H1 (cell line): Measurements from ENCODE around the gene CTRL. TPM values are rescaled to one million over a fixed set of nuclear protein-coding genes. Genes with fewer than 3 reads are reported as not detected.

ENCODE experiments used
- CTCF ChIA-PET: fragments of 300-600 bp; sonication (Branson Sonifier 250); formaldehyde crosslinking; loops from one replicate; lab custom pipeline; 2021; ENCODE audit not compliant: partially characterized antibody; lab: Charles Lee
- POLR2A ChIA-PET: fragments of 300-600 bp; sonication (Branson Sonifier 250); formaldehyde crosslinking; loops from one replicate; lab custom pipeline; 2021; ENCODE audit warnings: inconsistent platforms; ENCODE audit not compliant: partially characterized antibody; lab: Charles Lee
- DNase-seq, 2 experiments: peaks; one replicate each; pipeline versions ENCODE4 v3.0.0 to v3.0.0-alpha.2; 2010 to 2022; ENCODE audit warnings: low spot score in 2 of 2, low read depth in 1 of 2, mixed read lengths in 1 of 2
- FAIRE-seq: peaks from 2 replicates; lab custom pipeline; 2011; peaks lifted over from hg19 to GRCh38; lab: Jason Lieb, UNC
- H2AFZ ChIP-seq: 2 replicates; pipeline ENCODE4 v1.8.1; 2012; ENCODE audit warnings: low read length, inconsistent platforms
- H2AK5ac ChIP-seq: 2 replicates; pipeline ENCODE4 v1.6.1; 2013; ENCODE audit warnings: low read depth, low read length
- H2BK120ac ChIP-seq: replicated peaks from 2 replicates; pipeline ENCODE3; 2013; ENCODE audit warnings: low read depth, low read length, inconsistent platforms
- H2BK12ac ChIP-seq: 2 replicates; pipeline ENCODE4 v1.6.1; 2013; ENCODE audit warnings: low read depth, low read length
- H2BK15ac ChIP-seq: 2 replicates; pipeline ENCODE4 v1.6.1; 2013; ENCODE audit warnings: low read length
- H2BK20ac ChIP-seq: 2 replicates; pipeline ENCODE4 v1.6.1; 2013; ENCODE audit warnings: low read length
- H2BK5ac ChIP-seq: 2 replicates; pipeline ENCODE4 v1.6.1; 2013; ENCODE audit warnings: low read depth, low read length
- H3K14ac ChIP-seq: 2 replicates; pipeline ENCODE4 v1.6.1; 2013; ENCODE audit warnings: inconsistent platforms; ENCODE audit not compliant: insufficient read length
- H3K18ac ChIP-seq: 2 replicates; pipeline ENCODE4 v1.6.1; 2013; ENCODE audit warnings: low read length; ENCODE audit errors: extremely low read depth
- H3K23ac ChIP-seq: 2 replicates; pipeline ENCODE4 v1.6.1; 2013; ENCODE audit warnings: inconsistent platforms; ENCODE audit not compliant: insufficient read length
- H3K23me2 ChIP-seq: 2 replicates; pipeline ENCODE4 v1.6.1; 2013; ENCODE audit warnings: low read depth, low read length
- H3K27ac ChIP-seq: 2 replicates; pipeline ENCODE4 v1.6.1; 2011; ENCODE audit warnings: low read depth, low read length, inconsistent platforms
- H3K27me3 ChIP-seq, 4 experiments: replicated peaks in 1 of 4; 1 replicate in 1 of 4; 2 replicates in 3 of 4; pipeline versions ENCODE4 v1.6.1 to v1.8.1; 2011 to 2013; ENCODE audit warnings: low read length in 3 of 4, mild to moderate bottlenecking in 3 of 4, inconsistent platforms in 2 of 4, mixed read lengths in 2 of 4, moderate library complexity in 1 of 4; ENCODE audit not compliant: control insufficient read depth in 3 of 4, insufficient read depth in 3 of 4; ENCODE audit errors: extremely low read depth in 1 of 4
- H3K36me3 ChIP-seq, 4 experiments: 2 replicates each; pipeline versions ENCODE4 v1.6.1 to v1.8.1; 2011 to 2013; ENCODE audit warnings: mild to moderate bottlenecking in 4 of 4, low read length in 3 of 4, moderate library complexity in 2 of 4, control low read depth in 1 of 4, inconsistent platforms in 1 of 4; ENCODE audit not compliant: insufficient read depth in 4 of 4, control insufficient read depth in 2 of 4
- H3K4ac ChIP-seq: replicated peaks from 2 replicates; pipeline ENCODE3; 2013; ENCODE audit warnings: low read length, low read depth, mixed read lengths, inconsistent platforms; ENCODE audit not compliant: insufficient read length
- H3K4me1 ChIP-seq, 4 experiments: replicated peaks in 1 of 4; 1 replicate in 1 of 4; 2 replicates in 3 of 4; pipeline versions ENCODE4 v1.6.1 to v1.8.1; 2011 to 2013; ENCODE audit warnings: low read length in 3 of 4, inconsistent platforms in 2 of 4, mixed read lengths in 1 of 4; ENCODE audit not compliant: insufficient read depth in 4 of 4, control insufficient read depth in 3 of 4
- H3K4me2 ChIP-seq, 2 experiments: 2 replicates each; pipeline versions ENCODE4 v1.6.1 to v1.8.1; 2011 to 2013; ENCODE audit warnings: low read depth in 2 of 2, low read length in 2 of 2, control low read depth in 1 of 2, inconsistent platforms in 1 of 2, mild to moderate bottlenecking in 1 of 2; ENCODE audit not compliant: insufficient read depth in 1 of 2
- H3K4me3 ChIP-seq, 4 experiments: fragments of 200-600, 300-600 bp in 1 of 4; sonication (generic), shearing (Covaris generic), sonication (Bioruptor Twin) in 1 of 4; 2 replicates each; pipeline versions ENCODE4 v1.5.1 to v1.8.1; 2011 to 2016; ENCODE audit warnings: low read length in 4 of 4, low read depth in 3 of 4, control low read depth in 2 of 4, inconsistent platforms in 2 of 4, mild to moderate bottlenecking in 2 of 4, mixed read lengths in 1 of 4, moderate library complexity in 1 of 4; ENCODE audit not compliant: insufficient read depth in 2 of 4; ENCODE audit errors: extremely low read depth in 1 of 4
- H3K56ac ChIP-seq: replicated peaks from 2 replicates; pipeline ENCODE3; 2013; ENCODE audit warnings: low read depth, mild to moderate bottlenecking, mixed read lengths, low read length, inconsistent platforms; ENCODE audit not compliant: insufficient read length
- H3K79me1 ChIP-seq: 2 replicates; pipeline ENCODE4 v1.6.1; 2013; ENCODE audit warnings: low read depth, low read length, control low read depth
- H3K79me2 ChIP-seq, 2 experiments: 2 replicates each; pipeline versions ENCODE4 v1.6.1 to v1.8.1; 2012 to 2013; ENCODE audit warnings: low read length in 2 of 2, mild to moderate bottlenecking in 2 of 2, inconsistent platforms in 1 of 2; ENCODE audit not compliant: insufficient read depth in 2 of 2, control insufficient read depth in 1 of 2
- H3K9ac ChIP-seq, 4 experiments: replicated peaks in 1 of 4; 1 replicate in 1 of 4; 2 replicates in 3 of 4; pipeline versions ENCODE4 v1.6.1 to v1.8.1; 2011 to 2013; ENCODE audit warnings: low read depth in 3 of 4, low read length in 3 of 4, control low read depth in 2 of 4, mild to moderate bottlenecking in 2 of 4, moderate library complexity in 2 of 4, inconsistent platforms in 1 of 4; ENCODE audit errors: extremely low read depth in 1 of 4
- H3K9me3 ChIP-seq, 2 experiments: 2 replicates each; pipeline versions ENCODE4 v1.6.1 to v1.8.1; 2012 to 2013; ENCODE audit warnings: mild to moderate bottlenecking in 2 of 2, moderate library complexity in 2 of 2, control low read depth in 1 of 2, inconsistent platforms in 1 of 2, low read depth in 1 of 2, low read length in 1 of 2, mixed read lengths in 1 of 2; ENCODE audit not compliant: insufficient read depth in 2 of 2
- H4K20me1 ChIP-seq, 2 experiments: replicated peaks in 1 of 2; 2 replicates each; pipeline versions ENCODE3 to v1.8.1; 2011 to 2013; ENCODE audit warnings: inconsistent platforms in 2 of 2, low read length in 2 of 2, mild to moderate bottlenecking in 1 of 2; ENCODE audit not compliant: insufficient read depth in 2 of 2, control insufficient read depth in 1 of 2
- H4K5ac ChIP-seq: 2 replicates; pipeline ENCODE4 v1.6.1; 2013; ENCODE audit warnings: low read length, low read depth, mixed read lengths, inconsistent platforms; ENCODE audit not compliant: insufficient read length
- H4K8ac ChIP-seq: 2 replicates; pipeline ENCODE4 v1.8.0; 2013; ENCODE audit warnings: mild to moderate bottlenecking, moderate library complexity, low read length, inconsistent platforms; ENCODE audit not compliant: insufficient read depth; ENCODE audit errors: extremely low read depth
- H4K91ac ChIP-seq: replicated peaks from 2 replicates; pipeline ENCODE3; 2013; ENCODE audit warnings: low read length, mixed read lengths, inconsistent platforms; ENCODE audit not compliant: insufficient read length
- FOSL1 ChIP-seq: IDR thresholded peaks from 2 replicates; pipeline ENCODE4 v1.6.1; 2011; ENCODE audit warnings: mild to moderate bottlenecking, low read depth, low read length, moderate library complexity; ENCODE audit not compliant: insufficient read depth
- TAF1 ChIP-seq: IDR thresholded peaks from 2 replicates; pipeline ENCODE4 v1.6.1; 2011; ENCODE audit warnings: mild to moderate bottlenecking, low read depth, low read length
- WGBS, 2 experiments: shearing (Covaris generic) in 1 of 2; methylation state at CpG; one replicate each; pipeline versions ENCODE4 v1.1.6 to v1.1.7; 2013 to 2015; ENCODE audit warnings: low lambda C conversion rate in 2 of 2, mixed read lengths in 2 of 2, inconsistent platforms in 1 of 2, low coverage in 1 of 2, missing lambda C conversion rate in 1 of 2; ENCODE audit not compliant: insufficient replicate concordance in 2 of 2, insufficient coverage in 1 of 2, insufficient read length in 1 of 2; ENCODE audit errors: extremely low coverage in 1 of 2, missing lambda C conversion rate in 1 of 2; 5-methylcytosine and 5-hydroxymethylcytosine counted together
- polyA plus RNA-seq, 7 experiments: library from polyadenylated mRNA; depleted of rRNA in 3 of 7; stranded (reverse) in 5 of 7; unstranded in 2 of 7; fragments of >200 nt in 5 of 7; fragments of 200-250 nt in 2 of 7; gene quantifications; 1 replicate in 5 of 7; 2 replicates in 1 of 7; 4 replicates in 1 of 7; pipeline versions ENCODE4 v1.2.1 to v1.2.3, GENCODE V29; 2011 to 2013; ENCODE audit warnings: missing spikeins in 2 of 7, mixed read lengths in 2 of 7
- total RNA-seq: library from RNA; stranded (reverse); fragmentation: NEBNext Ultra II Directional; extraction: Animal tissue kit (Norgen Biotek cat#: 25700); gene quantifications from 2 replicates; pipeline ENCODE4 v1.2.1, GENCODE V29; 2021

The CTRL gene
- total and polyA plus RNA-seq, 2 of the 8 experiments (the other 6 are each of a cell fraction or from before 2014, with no cell fraction given) = 1.7 to 4.2 TPM

DNA sequence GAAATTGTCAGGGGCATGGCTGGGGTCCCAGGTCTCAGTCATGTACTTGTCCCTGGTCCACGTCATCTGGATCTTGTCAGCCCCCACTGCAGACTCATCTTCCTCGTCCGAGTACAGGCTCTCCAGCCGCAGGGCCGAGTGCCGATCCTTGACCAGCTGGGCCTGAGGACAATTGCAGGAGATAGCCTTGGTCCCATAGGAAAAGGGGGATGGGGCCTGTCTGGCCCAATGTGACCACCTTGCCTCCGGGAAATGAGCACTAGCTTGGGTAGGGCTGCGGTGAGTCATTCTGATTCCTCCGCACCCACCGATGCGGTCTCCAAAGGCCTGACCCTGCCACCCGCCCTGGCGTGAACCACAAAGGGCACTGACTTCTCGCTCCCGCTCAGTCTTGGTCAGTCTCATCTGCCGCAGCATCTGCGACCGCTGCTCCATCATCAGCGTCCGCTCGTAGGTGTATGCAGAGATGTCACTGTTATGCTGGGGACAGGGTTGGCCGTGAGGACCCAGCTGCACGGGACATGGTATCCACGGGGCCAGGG, 13.8 kb upstream of the CTRL start:
- no peak overlapping the region for H3K23ac ChIP-seq
- H4K5ac ChIP-seq = no peak overlapping the region
- H3K56ac ChIP-seq = no peak overlapping the region
- H3K4me2 ChIP-seq = no peak overlapping the region
- no peak overlapping the region for H3K27ac ChIP-seq
- no peaks in the 10 kb centered on the region for H3K27me3 ChIP-seq
- ChIA-PET POLR2A (interaction anchor here (1.0 to 2.6 kb wide), 6 partner anchors 10 to 290 kb away, joined by 3 to 23 read pairs (median 3); partner anchors contain the start of genes DDX28, DPEP2NB, DUS2 and ESRP2), CTCF (interaction anchor here (0.6 to 27.1 kb wide), 5 partner anchors 9 to 504 kb away, joined by 3 to 623 read pairs (median 4); partner anchors contain the start of genes EDC4, NRN1L, PSKH1 and PSMB10)
- no peak overlapping the region for H3K4ac ChIP-seq
- DNase-seq (no peak), FAIRE-seq (no peak)
- H3K18ac ChIP-seq = no peak overlapping the region
- no peak overlapping the region for H3K4me3 ChIP-seq
- no peak overlapping the region for H4K91ac ChIP-seq
- H2AK5ac ChIP-seq = no peak overlapping the region
- no peaks in the 10 kb centered on the region for H3K23me2 ChIP-seq
- peaks cover 2% of the 10 kb centered on the region; the same call in 1 of the 2 replicates for H3K79me1 ChIP-seq
- no peaks in the 10 kb centered on the region; a peak in 1 of 7 replicates for H3K4me1 ChIP-seq
- TF ChIP-seq TAF1 (no peak), FOSL1 (no peak)
- H3K9ac ChIP-seq = no peak overlapping the region; a peak in 1 of 7 replicates
- H2BK20ac ChIP-seq = no peak overlapping the region
- no peak overlapping the region for H2BK120ac ChIP-seq
- H4K8ac ChIP-seq = no peak overlapping the region
- H2BK5ac ChIP-seq = no peak overlapping the region
- no peak overlapping the region for H3K14ac ChIP-seq
- no peaks in the 10 kb centered on the region for H3K79me2 ChIP-seq
- no peak overlapping the region for H2BK12ac ChIP-seq
- H2AFZ ChIP-seq = no peak overlapping the region
- no peak overlapping the region for H2BK15ac ChIP-seq
- peaks cover 5 to 44% (median 17%) of the 10 kb centered on the region in 4 experiments; a peak in 6 of 8 replicates for H3K36me3 ChIP-seq
- H3K9me3 ChIP-seq = no peaks in the 10 kb centered on the region
- 96% methylated on average over 24 of the region's 24 CpGs; no CpG with 5 or more reads in 1 of the 2 experiments for WGBS, 2 experiments
- H4K20me1 ChIP-seq = peaks cover 15 to 41% of the 10 kb centered on the region in 2 experiments
